Kidney glomerular epithelial cell (primary cell): ENCODE measurements around the gene C10orf90.

Experiments used
- DNase-seq: peaks from one replicate; lab custom pipeline; 2025; lab: John Stamatoyannopoulos, UW

Gene C10orf90

DNA sequence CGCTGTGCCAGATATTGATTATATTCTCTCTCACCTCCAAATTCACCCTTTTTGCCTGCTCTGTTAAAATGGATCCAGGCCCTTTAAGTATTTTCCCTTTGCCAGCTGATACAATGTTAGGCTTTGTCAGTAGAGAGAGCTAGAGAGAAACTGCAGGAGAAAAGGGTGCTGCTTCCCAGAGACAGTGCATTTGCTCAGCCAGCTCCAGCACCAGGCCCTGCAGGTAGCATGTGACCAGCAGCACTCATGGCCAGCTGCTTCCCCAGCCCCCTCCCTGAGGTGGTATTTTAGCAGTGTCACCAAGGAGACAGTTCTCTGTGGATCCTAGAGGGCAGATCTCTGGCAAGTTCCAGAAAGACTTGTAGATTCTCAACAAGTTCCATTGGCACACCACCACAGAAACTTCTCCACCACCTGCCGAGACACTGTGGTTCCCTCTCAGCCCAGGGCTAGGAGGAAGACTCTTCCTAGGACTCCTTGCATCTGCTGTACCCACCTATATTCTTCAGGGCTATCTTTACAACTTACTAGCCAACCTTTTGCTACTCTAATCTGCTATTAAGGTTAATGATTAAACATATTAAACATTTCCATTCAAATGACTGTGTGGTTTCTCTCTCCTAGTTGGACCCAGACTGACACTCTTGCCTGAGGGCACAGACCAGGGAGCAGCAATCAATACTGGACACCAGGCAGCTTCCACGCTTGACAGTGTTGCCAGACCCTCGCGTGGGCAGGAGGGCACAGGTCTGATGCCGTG, 246.6 kb downstream of the C10orf90 start:
- DNase-seq: no peak

DNA sequence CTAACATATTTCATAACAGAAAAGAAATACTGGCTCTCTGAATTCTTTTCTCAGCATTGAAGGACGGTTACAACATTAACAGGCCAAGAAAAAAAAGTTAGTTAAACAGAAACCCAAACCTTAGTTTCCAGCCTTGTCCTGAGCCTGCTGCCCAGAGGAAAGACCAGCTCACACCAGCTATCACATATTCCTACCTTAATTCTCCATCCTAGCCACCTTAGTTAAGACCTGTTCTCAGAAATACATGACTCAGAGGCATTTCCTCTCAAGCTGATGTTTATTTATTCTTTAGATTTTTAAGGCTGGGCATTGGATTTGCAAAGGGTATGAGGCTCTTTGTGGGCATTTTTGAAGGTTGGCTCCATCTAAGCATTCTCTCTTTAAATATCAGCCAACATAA, 247.9 kb downstream of the C10orf90 start:
- DNase-seq: no peak

GRCh38 chr10:126421756-126422256, 248.7 kb downstream of the C10orf90 start:
- DNase-seq: peak; percentile 3

GRCh38 chr10:126420567-126421300, 249.8 kb downstream of the C10orf90 start:
- DNase-seq: no peak

GRCh38 chr10:126417220-126417825, 253.2 kb downstream of the C10orf90 start:
- no peak for DNase-seq

DNA sequence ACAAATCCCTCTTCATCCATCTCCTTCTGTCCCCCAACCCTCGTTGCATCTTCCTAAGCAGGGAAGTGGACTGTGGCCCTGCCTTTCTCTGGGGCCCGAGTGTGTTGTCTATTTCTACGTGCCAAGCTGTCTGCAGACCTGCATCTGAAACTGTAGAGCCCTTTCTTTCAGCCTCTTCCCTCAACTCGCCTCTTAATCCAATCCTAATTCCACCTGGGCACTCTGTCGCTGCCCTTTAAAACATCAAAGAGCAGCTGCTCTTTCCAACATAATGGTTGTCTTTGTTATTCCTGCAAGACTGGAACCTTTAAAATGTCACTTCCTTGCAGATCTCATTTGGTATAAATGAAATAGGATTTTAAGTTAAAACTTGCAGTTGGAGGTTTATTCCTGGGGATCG, 260.7 kb downstream of the C10orf90 start:
- DNase-seq: no peak

GRCh38 chr10:126408953-126409641, 261.4 kb downstream of the C10orf90 start:
- no peak for DNase-seq

- peak; percentile 20 for DNase-seq
Measured at GRCh38 chr10:126407831-126408230, 262.7 kb downstream of the C10orf90 start.

- DNase-seq: no peak
Measured at GRCh38 chr10:126405239-126405775, 265.2 kb downstream of the C10orf90 start.

DNA sequence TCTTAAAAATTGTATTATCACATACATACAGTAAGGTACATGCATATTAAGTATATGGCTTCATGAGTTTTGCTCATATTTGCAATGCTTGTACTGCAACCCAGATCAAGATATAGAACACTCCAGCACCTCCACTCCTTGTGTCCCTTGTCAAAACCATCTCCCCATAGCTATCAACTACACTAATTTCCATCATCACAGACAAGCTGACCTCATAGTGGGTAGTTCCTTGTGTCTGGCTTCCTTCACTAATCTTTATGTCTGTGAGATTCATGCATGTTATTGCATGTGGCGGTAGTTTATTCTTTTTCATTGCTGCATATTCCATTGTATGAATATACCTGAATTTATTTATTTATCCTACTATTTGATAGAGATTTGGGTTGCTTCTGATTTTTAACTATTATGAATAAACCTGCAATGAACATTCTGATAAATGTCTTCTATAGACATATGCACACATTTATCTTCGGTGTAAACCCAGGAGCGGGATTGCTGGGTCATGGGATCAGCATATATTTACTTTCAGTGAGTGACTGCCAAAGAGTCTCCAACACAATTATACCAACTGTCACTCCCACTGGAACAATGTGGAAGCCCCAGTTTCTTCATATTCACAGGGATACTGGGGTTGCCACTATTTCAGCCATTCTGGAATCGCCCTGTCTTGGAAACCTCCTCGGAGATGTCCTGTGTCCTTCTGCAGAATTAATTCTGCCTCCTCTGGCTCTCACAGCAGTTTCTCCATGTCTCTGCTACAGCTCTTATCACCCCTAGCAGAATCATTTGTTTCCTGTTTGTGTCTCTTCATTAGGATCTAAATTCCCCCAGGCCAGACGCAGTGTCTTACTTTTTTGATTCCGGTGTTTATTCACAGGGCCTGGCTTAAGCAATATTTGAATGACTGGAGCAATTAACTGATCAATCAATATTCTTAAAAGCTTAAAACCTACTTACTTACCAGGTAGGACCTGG, 267.5 kb downstream of the C10orf90 start:
- no peak for DNase-seq

GRCh38 chr10:126400641-126401040, 269.9 kb downstream of the C10orf90 start:
- DNase-seq: no peak

GRCh38 chr10:126398924-126399323, 271.6 kb downstream of the C10orf90 start:
- DNase-seq: no peak

- no peak for DNase-seq
Measured at GRCh38 chr10:126398383-126398743, 272.1 kb downstream of the C10orf90 start.

- DNase-seq: peak; percentile 98
Measured at GRCh38 chr10:126397640-126398382, 272.7 kb downstream of the C10orf90 start.

DNA sequence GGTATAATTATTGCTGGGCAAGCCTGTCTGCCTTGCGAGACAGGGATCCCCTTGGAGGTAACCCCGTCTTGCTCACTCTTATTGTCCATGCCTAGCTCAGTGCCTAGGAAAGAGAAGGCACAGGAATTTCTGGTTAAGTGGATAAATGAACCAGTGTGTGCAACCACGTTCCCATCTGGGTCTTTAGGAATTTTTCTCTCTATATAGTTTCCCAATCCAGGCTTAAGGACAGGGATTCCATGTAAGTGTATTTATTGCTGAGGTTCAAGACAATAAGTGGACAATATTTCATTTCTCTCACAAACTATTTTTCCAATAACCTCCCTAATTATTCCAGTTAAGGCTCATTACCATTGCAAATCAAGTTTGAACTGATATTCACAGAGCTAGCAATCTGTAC, 273.3 kb downstream of the C10orf90 start:
- no peak for DNase-seq

DNA sequence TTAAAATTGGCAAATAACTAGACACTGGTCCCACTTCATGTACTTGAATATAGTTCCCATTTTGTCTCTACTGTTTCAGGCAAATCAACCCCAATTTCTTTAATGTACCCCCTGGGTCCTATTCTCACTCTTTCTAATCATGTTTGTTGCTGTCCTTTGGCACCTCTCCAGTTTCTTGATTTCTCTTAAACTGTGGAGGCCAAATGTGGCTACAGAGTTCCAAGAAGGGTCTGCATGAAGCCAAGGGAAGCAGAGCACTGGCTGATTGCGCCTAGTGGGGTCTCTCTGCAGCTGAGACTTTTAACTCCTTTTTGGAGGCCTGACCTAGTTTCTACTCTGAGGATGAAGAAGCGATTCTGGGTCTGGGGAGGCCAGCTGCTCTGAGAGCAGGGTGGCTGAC, 275.5 kb downstream of the C10orf90 start:
- DNase-seq: no peak

DNA sequence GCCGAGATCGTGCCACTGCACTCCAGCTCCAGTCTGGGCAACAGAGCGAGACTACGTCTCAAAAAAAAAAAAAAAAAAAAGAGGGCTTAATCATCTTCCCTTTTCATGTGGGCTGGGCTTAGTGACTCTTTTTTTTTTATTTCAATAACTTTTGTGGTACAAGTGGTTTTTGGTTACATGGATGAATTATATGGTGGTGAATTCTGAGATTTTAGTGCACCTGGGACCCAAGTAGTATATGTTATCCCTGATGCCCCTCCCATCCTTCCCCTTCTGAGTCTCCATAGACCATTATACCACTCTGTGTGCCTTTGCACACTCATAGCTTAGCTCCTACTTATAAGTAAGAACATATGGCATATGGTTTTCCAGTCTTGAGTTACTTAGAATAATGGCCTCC, 277.4 kb downstream of the C10orf90 start:
- no peak for DNase-seq

- no peak for DNase-seq
Measured at GRCh38 chr10:126392469-126392868, 278.0 kb downstream of the C10orf90 start.

DNA sequence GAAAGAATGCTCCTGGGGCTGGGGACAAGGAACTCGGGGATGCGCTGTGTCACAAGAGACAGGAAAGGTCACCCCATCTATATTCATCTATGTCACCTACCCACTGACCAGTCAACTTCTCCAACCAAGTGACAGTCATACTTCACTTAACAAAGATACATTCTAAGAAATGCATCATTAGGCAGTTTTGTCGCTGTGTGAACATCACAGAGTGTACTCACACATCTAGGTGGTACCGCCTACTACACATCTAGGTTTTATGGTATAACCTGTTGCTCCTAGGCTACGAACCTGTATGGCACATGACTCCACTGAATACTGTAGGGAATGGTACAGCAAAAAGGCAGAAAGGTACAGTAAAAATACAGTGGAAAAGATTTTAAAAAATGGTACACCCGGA, 278.4 kb downstream of the C10orf90 start:
- DNase-seq: no peak
